ENCODE results near the gene ETFA.

The ETFA gene

GRCh38 chr15:76193934-76194333 lies 117.3 kb downstream of the ETFA start:
- H3K27ac Mint-ChIP-seq, result peak overlapping the region; percentile 63
- H3K4me3 Mint-ChIP-seq, result no peak overlapping the region
- no peaks in the 10 kb centered on the region for H3K36me3 Mint-ChIP-seq
- ATAC-seq (no peak), DNase-seq (ENCODE audit: low spot score in 2 of 2) (no peak)
- H3K9me3 Mint-ChIP-seq, result no peaks in the 10 kb centered on the region
- peaks cover 28% of the 10 kb centered on the region for H3K4me1 Mint-ChIP-seq

GRCh38 chr15:76192715-76193114 lies 118.6 kb downstream of the ETFA start:
- Mint-ChIP-seq H3K9me3 (no peaks in the 10 kb centered on the region), H3K36me3 (no peaks in the 10 kb centered on the region), H3K4me3 (no peak overlapping the region), H3K27ac (no peak overlapping the region), H3K4me1 (peaks cover 16% of the 10 kb centered on the region)
- DNase-seq (ENCODE audit: low spot score in 2 of 2) (no peak), ATAC-seq (no peak)

GRCh38 chr15:76191539-76192244 lies 119.6 kb downstream of the ETFA start:
- Mint-ChIP-seq H3K4me3 (peak overlapping the region; percentile 32), H3K36me3 (no peaks in the 10 kb centered on the region), H3K27ac (no peak overlapping the region), H3K4me1 (peaks cover 16% of the 10 kb centered on the region), H3K9me3 (no peaks in the 10 kb centered on the region)
- DNase-seq (ENCODE audit: low spot score in 2 of 2) (no peak), ATAC-seq (no peak)

GRCh38 chr15:76190751-76191538 lies 120.3 kb downstream of the ETFA start:
- peak; percentile 64 to 87 for DNase-seq (ENCODE audit: low spot score in 2 of 2)
- Mint-ChIP-seq H3K36me3 (no peaks in the 10 kb centered on the region), H3K4me3 (peak overlapping the region; percentile 32), H3K9me3 (no peaks in the 10 kb centered on the region), H3K27ac (no peak overlapping the region), H3K4me1 (peaks cover 16% of the 10 kb centered on the region)
- ATAC-seq, result peak; percentile 88

- ATAC-seq, result no peak
These were observed 121.2 kb downstream of the ETFA start for GRCh38 chr15:76190070-76190564.

DNA sequence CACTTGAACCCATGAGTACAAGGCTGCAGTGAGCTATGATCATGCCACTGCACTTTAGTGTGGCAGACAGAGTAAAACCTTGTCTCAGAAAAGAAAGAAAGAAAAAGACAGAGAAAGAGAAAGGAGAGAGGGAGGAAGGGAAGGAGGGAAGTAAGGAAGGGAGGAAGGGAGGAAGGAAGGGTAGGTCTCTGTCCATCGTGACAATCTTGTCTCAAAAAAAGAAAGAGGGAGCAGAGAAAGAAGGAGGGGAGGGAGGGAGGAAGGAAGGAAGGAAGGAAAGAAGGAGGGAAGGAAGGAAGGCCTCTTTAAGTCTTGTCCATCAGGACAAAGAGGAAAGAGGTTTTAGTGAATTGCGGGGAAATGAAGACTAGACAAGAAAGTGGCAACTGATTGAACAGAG lies 122.2 kb downstream of the ETFA start:
- Mint-ChIP-seq H3K4me1 (peaks cover 16% of the 10 kb centered on the region), H3K4me3 (no peak overlapping the region), H3K9me3 (no peaks in the 10 kb centered on the region), H3K27ac (no peak overlapping the region), H3K36me3 (no peaks in the 10 kb centered on the region)
- no peak for ATAC-seq
- DNase-seq (ENCODE audit: low spot score in 2 of 2), result no peak

More at GRCh38 chr15:76190070-76190564, 121.2 kb downstream of the ETFA start:
- H3K4me1 Mint-ChIP-seq, result peaks cover 16% of the 10 kb centered on the region
- no peaks in the 10 kb centered on the region for H3K36me3 Mint-ChIP-seq
- no peak for DNase-seq (ENCODE audit: low spot score in 2 of 2)
- no peaks in the 10 kb centered on the region for H3K9me3 Mint-ChIP-seq
- H3K4me3 Mint-ChIP-seq, result peak overlapping the region; percentile 32
- no peak overlapping the region for H3K27ac Mint-ChIP-seq

DNA sequence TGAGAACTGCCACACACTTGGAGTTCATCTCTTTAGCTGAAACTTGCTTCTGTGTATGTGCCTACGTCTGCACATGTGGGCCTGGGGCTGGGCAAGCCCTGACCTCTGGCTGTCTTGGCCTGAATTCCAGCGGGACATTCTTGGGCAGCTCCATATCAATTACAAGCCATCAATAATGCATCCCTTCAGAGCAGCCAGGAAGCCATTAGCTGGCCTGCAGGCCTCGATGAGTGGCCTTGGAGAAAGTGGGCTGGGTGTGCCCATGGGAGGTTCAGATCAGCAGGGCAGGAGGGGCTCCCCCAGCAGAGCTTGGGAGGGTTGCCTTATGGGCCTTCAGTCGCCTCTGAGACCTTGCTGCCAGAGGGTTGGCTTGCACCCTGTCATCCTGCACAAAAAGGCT lies 124.1 kb downstream of the ETFA start:
- no peaks in the 10 kb centered on the region for H3K9me3 Mint-ChIP-seq
- DNase-seq (ENCODE audit: low spot score in 2 of 2) (no peak), ATAC-seq (no peak)
- H3K27ac Mint-ChIP-seq, result no peak overlapping the region
- H3K4me3 Mint-ChIP-seq, result no peak overlapping the region
- peaks cover 16% of the 10 kb centered on the region for H3K4me1 Mint-ChIP-seq
- no peaks in the 10 kb centered on the region for H3K36me3 Mint-ChIP-seq

DNA sequence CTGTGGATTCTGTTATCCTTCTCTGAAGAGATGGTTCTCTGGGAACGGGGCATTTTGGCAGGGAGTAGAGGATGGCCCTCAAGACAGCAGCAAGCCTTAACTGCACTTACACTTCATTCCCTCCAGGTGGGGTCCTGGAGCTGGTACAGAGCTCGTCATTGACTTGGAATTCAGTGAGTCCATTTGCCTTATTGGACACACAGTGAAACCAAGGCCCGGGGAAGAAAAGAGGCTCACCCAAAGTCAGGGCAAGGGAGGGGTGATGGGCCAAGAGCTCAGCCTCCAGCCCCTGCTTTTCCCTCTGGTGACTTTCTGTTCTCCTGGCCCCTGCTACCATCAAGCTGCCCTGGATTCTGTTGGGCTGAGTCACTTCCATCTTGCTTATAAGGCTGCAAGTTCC lies 125.6 kb downstream of the ETFA start:
- no peak for ATAC-seq

GRCh38 chr15:76184650-76185035 lies 126.6 kb downstream of the ETFA start:
- peaks cover 11% of the 10 kb centered on the region for H3K4me1 Mint-ChIP-seq
- ATAC-seq, result no peak
- DNase-seq (ENCODE audit: low spot score in 2 of 2), result no peak
- H3K36me3 Mint-ChIP-seq, result no peaks in the 10 kb centered on the region
- H3K27ac Mint-ChIP-seq, result no peak overlapping the region
- H3K9me3 Mint-ChIP-seq, result no peaks in the 10 kb centered on the region
- H3K4me3 Mint-ChIP-seq, result no peak overlapping the region

More for the DNA sequence above, 125.6 kb downstream of the ETFA start:
- H3K9me3 Mint-ChIP-seq, result no peaks in the 10 kb centered on the region
- no peak overlapping the region for H3K27ac Mint-ChIP-seq
- no peak for DNase-seq (ENCODE audit: low spot score in 2 of 2)
- H3K4me1 Mint-ChIP-seq, result peaks cover 20% of the 10 kb centered on the region
- no peak overlapping the region for H3K4me3 Mint-ChIP-seq
- no peaks in the 10 kb centered on the region for H3K36me3 Mint-ChIP-seq

GRCh38 chr15:76183930-76184649 lies 127.2 kb downstream of the ETFA start:
- ATAC-seq (no peak), DNase-seq (ENCODE audit: low spot score in 2 of 2) (no peak)
- no peaks in the 10 kb centered on the region for H3K36me3 Mint-ChIP-seq
- no peak overlapping the region for H3K27ac Mint-ChIP-seq
- no peak overlapping the region for H3K4me3 Mint-ChIP-seq
- H3K9me3 Mint-ChIP-seq, result no peaks in the 10 kb centered on the region
- peaks cover 11% of the 10 kb centered on the region for H3K4me1 Mint-ChIP-seq

DNA sequence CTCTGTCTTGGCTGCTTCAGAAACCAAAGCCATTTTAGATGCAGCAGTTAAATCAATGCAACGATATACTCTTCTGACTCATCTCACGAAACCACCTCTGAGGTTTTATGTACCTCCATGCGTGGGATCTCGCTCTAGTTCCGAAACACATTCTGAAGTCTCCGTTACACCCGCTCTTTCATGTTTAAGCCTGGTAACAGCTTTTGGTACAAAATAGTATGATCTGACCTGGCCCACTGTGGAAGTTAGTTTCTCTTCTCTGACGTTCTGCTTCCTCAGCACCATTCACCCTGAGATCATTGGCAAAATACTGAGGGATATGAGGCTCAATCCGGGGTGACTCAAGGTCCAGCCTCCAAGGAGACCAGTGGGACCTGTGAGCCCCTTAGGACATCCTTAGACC lies 129.6 kb downstream of the ETFA start:
- no peaks in the 10 kb centered on the region for H3K9me3 Mint-ChIP-seq

DNA sequence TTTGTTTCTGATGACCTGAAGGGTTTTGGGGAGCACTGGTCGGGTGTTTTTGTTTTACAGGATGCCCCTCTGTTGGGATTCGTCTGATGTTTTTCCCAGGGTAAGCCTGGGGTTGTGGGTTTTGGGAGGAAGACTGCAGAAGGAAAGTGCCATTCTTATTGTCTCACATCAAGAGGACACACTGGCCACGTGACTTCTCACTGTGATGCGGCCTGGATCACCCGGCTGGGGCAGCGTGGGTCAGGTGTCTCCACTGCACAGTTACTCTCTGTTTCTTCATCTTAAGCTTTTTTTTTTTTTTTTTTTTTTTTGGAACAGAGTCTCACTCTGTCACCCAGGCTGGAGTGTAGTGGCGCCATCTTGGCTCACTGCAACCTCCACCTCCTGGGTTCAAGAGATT lies 130.9 kb downstream of the ETFA start:
- Mint-ChIP-seq H3K27ac (no peak overlapping the region), H3K9me3 (no peaks in the 10 kb centered on the region), H3K36me3 (no peaks in the 10 kb centered on the region), H3K4me3 (no peak overlapping the region), H3K4me1 (peaks cover 11% of the 10 kb centered on the region)
- ATAC-seq (no peak), DNase-seq (ENCODE audit: low spot score in 2 of 2) (no peak)

More for the DNA sequence above, 129.6 kb downstream of the ETFA start:
- Mint-ChIP-seq H3K36me3 (no peaks in the 10 kb centered on the region), H3K4me1 (peaks cover 11% of the 10 kb centered on the region), H3K4me3 (peak overlapping the region; percentile 21), H3K27ac (peak overlapping the region; percentile 55)
- DNase-seq (ENCODE audit: low spot score in 2 of 2) (peak in 1 of 2 donors; percentile 60), ATAC-seq (peak; percentile 92)

GRCh38 chr15:76179023-76179422 lies 132.2 kb downstream of the ETFA start:
- Mint-ChIP-seq H3K9me3 (no peaks in the 10 kb centered on the region), H3K27ac (no peak overlapping the region), H3K4me3 (no peak overlapping the region), H3K4me1 (peaks cover 11% of the 10 kb centered on the region), H3K36me3 (no peaks in the 10 kb centered on the region)
- ATAC-seq, result no peak
- DNase-seq (ENCODE audit: low spot score in 2 of 2), result no peak

- Mint-ChIP-seq H3K27ac (no peak overlapping the region), H3K4me1 (peaks cover 11% of the 10 kb centered on the region), H3K9me3 (no peaks in the 10 kb centered on the region), H3K36me3 (no peaks in the 10 kb centered on the region), H3K4me3 (no peak overlapping the region)
- ATAC-seq (no peak), DNase-seq (ENCODE audit: low spot score in 2 of 2) (no peak)
These were observed 132.8 kb downstream of the ETFA start for GRCh38 chr15:76178296-76179000.

- H3K27ac Mint-ChIP-seq, result no peak overlapping the region
- no peak overlapping the region for H3K4me3 Mint-ChIP-seq
These were observed 133.7 kb downstream of the ETFA start for GRCh38 chr15:76177491-76178040.

More at GRCh38 chr15:76177491-76178040, 133.7 kb downstream of the ETFA start:
- Mint-ChIP-seq H3K36me3 (no peaks in the 10 kb centered on the region), H3K9me3 (no peaks in the 10 kb centered on the region), H3K4me1 (peaks cover 11% of the 10 kb centered on the region)
- ATAC-seq (no peak), DNase-seq (ENCODE audit: low spot score in 2 of 2) (no peak)

Measured in stimulated activated effector memory CD8-positive, alpha-beta T cell treated with anti-CD3 and anti-CD28 coated beads, Interleukin-12 subunit alpha, Interleukin-12 subunit beta, amount 100 ng/mL, for 72 hours (primary cell).